SU-DHL-6 (cell line): ENCODE measurements around the gene DNPH1.

Source experiments
- CTCF ChIP-seq: fragments of 200-600 bp; sonication (generic); IDR thresholded peaks from one replicate; pipeline ENCODE4 v1.5.1; 2017; ENCODE audit warnings: antibody characterized with exemption, mild to moderate bottlenecking, low read length, moderate library complexity; ENCODE audit not compliant: insufficient read depth, poor library complexity, severe bottlenecking
- EZH2phosphoT487 ChIP-seq: fragments of 200-600 bp; sonication (generic), shearing (Covaris generic); conservative IDR thresholded peaks from 2 replicates; pipeline ENCODE4 v1.6.1; 2018; ENCODE audit warnings: mild to moderate bottlenecking, antibody characterized with exemption, low read length, moderate library complexity, mixed read lengths

DNA sequence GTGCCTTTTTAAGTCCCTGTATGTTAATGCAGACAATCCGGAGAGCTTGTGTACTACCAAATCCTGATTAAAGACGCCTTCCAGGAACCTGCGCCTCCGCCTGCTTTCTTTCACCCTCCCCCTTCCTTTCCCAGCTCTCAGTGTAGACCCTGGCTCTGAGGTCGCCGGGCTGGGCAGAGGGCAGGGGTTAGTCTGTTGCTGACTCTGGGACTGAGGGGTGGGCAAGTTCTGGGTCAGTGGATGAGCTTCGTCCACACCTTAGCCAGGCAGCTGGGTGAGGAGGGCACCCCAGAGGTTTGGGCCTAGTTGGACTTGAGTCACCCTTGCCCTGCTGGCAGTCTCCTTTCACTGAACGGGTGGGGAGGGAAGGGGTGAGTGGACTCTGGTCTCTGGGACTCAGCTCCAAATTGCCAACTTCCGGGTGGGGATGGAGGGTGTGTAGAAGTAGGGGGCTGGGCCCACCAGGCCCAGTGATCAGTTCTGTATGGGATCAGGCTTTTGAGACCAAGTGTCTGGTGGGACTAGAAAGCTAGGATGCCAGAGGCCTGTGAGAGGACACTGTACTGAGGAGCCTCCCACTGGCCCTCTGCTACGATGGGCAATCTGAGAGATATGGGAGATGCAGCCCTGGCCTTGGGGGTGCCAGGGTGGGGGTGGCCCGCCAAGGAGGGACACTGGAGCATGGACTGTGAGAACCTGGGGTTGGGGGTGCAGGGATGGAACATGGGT lies 47.5 kb upstream of the DNPH1 start:
- TF ChIP-seq CTCF (no peak), EZH2phosphoT487 (no peak)
